H1 (cell line): ENCODE data around the gene EPHA5. TPM values are rescaled to one million over a fixed set of nuclear protein-coding genes. Genes with fewer than 3 reads are reported as not detected.

Experiments used
- CTCF ChIP-seq, 3 experiments: IDR thresholded peaks; 1 replicate in 2 of 3; 2 replicates in 1 of 3; pipeline versions ENCODE4 v1.5.1 to v1.6.1; 2011; ENCODE audit warnings: low read length in 3 of 3, mild to moderate bottlenecking in 3 of 3, inconsistent platforms in 2 of 3, low read depth in 1 of 3, moderate library complexity in 1 of 3; ENCODE audit not compliant: insufficient read depth in 1 of 3; ENCODE audit errors: control extremely low read depth in 1 of 3
- GABPA ChIP-seq: IDR thresholded peaks from 2 replicates; pipeline ENCODE4 v1.6.1; 2011; ENCODE audit warnings: mild to moderate bottlenecking, low read length, moderate library complexity, borderline replicate concordance; ENCODE audit not compliant: insufficient read depth
- GTF2F1 ChIP-seq: IDR thresholded peaks from 2 replicates; pipeline ENCODE4 v1.6.1; 2012; ENCODE audit warnings: low read depth, low read length, improper control_type of control experiment, borderline replicate concordance
- HDAC2 ChIP-seq, 2 experiments: fragments of 300-600 bp in 1 of 2; sonication (generic) in 1 of 2; IDR thresholded peaks; 2 replicates each; pipeline ENCODE4 v1.6.1; 2011 to 2012; ENCODE audit warnings: low read depth in 2 of 2, low read length in 2 of 2, mild to moderate bottlenecking in 2 of 2, moderate library complexity in 2 of 2, borderline replicate concordance in 1 of 2, inconsistent platforms in 1 of 2
- NRF1 ChIP-seq: IDR thresholded peaks from 2 replicates; pipeline ENCODE4 v1.6.1; 2011; ENCODE audit warnings: mild to moderate bottlenecking, low read depth, low read length, improper control_type of control experiment
- TBP ChIP-seq: IDR thresholded peaks from 2 replicates; pipeline ENCODE4 v1.6.1; 2011; ENCODE audit warnings: low read depth, low read length, improper control_type of control experiment
- polyA plus RNA-seq, 7 experiments: library from polyadenylated mRNA; depleted of rRNA in 3 of 7; stranded (reverse) in 5 of 7; unstranded in 2 of 7; fragments of >200 nt in 5 of 7; fragments of 200-250 nt in 2 of 7; gene quantifications; 1 replicate in 5 of 7; 2 replicates in 1 of 7; 4 replicates in 1 of 7; pipeline versions ENCODE4 v1.2.1 to v1.2.3, GENCODE V29; 2011 to 2013; ENCODE audit warnings: missing spikeins in 2 of 7, mixed read lengths in 2 of 7
- total RNA-seq: library from RNA; stranded (reverse); fragmentation: NEBNext Ultra II Directional; extraction: Animal tissue kit (Norgen Biotek cat#: 25700); gene quantifications from 2 replicates; pipeline ENCODE4 v1.2.1, GENCODE V29; 2021

The EPHA5 gene
- total and polyA plus RNA-seq, 2 of the 8 experiments (the other 6 are each of a cell fraction or from before 2014, with no cell fraction given), result 0.03 to 0.11 TPM

DNA sequence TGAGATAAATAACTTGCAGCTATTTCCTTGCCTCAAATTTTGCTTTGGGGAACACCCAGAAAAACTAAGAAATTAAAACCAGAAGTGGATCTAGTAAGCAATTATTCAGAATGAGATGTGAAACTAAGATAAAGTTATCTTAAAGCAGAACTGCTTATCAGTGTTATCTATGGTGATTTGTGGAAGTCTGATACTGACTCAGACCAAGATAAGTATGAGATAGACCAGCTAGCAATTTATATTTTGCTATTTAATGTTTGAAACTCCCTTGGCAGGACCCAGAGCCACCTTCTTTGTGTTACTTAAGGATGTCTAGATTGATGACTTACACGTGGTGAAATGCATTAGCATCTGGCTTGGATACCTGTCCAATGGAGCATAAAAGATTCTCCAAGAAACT, 368.1 kb downstream of the EPHA5 start (continued):
- no peak for TF ChIP-seq GABPA
- no peak for TF ChIP-seq GTF2F1
- no peak for TF ChIP-seq TBP
- no peak for TF ChIP-seq HDAC2 (IDR thresholded peaks at IDR 0.05; ENCODE audit: borderline replicate concordance in 1 of 2, low read depth in 2 of 2, low read length in 2 of 2)
- no peak for TF ChIP-seq CTCF (IDR thresholded peaks at IDR 0.05; ENCODE audit: control extremely low read depth in 1 of 3, insufficient read depth in 1 of 3, low read depth in 1 of 3, low read length in 3 of 3)
- TF ChIP-seq NRF1, result no peak
